ENCODE results near the gene CCDC88C.

Gene CCDC88C

DNA sequence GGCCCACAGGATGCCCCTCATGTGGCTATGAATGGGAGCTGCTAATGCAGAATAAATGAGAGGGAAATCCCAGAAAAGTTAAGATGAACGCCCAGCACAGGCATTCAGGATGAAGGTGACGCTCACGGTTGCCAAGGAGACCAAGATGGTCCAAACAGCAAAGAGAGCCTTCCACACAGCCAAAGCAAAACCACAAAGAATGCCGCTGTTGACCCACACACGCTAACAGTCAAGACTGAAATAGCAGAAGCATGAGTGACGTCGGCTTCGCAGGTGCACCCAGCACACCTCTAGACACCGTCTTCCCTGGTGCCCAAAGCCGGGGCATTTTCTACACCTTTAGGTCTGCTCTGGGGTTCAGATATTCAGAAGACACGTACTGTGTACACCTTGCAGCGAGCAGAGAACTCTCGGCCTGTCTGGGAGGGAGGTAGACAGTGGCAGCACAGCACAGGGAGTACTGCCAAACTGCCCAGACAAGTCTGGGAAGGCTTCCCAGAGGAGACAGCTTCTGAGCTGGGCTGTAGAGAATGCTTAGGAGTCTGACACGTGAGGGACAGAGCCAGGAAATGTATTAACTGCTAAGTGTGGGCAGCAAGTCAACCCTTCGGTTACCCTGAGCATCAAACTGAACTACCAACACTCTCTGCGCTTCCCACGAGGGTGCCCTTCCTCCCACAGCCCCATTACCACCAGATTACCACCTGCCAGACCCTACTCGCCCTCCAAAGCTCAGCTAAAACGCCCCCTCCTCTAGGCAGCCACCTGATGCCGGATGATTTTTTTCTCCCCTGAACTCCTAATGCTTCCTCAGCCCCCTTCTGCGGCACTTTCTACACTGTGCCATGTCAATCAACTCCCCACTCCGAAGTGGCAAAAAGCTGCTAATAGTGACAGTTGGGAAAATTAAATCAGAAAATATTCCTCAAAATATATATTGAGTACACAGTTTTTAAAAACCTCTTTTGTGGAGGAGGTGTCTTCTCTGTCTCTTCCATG lies 50.1 kb downstream of the CCDC88C start:
- DNase-seq (ENCODE audit: low spot score): no peak

DNA sequence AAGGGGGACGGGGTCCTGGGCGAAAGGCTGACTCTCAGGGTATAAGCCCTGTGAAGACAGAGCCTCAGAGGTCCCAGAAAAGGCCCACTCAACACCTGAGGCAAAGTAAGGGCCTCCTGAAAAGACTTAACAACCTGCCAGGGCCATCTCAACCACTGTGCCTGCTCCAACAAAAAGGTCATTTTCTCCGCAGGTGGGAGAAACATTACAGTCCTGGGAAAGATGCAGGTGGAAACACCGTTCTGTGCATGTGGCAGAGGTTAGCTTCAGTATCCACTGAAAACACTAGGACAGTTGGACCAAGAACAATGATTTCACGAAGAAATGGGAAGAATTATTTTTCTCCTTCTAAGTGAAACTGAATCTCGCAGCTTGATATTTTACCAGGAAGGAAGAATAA lies 50.9 kb downstream of the CCDC88C start:
- no peak for DNase-seq (ENCODE audit: low spot score)

DNA sequence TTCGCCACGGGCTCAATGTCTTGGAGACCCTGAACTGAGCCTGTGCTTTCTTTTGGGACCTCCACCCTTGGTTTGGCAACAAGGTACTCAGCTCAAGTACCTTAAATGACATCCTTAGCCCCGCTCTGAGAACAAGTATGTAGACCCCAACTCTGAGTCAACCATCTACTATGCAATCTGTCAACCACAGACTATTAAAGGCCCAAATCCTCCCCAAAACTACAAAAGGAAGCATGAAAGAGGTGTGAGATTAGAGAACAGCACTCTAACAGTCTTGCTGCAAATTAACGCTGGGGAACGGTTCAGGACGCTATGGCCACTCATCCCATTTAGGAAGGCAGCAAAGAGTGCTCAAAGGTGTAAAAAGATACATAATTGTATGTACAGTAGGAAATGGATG lies 52.1 kb downstream of the CCDC88C start:
- no peak for DNase-seq (ENCODE audit: low spot score)

DNA sequence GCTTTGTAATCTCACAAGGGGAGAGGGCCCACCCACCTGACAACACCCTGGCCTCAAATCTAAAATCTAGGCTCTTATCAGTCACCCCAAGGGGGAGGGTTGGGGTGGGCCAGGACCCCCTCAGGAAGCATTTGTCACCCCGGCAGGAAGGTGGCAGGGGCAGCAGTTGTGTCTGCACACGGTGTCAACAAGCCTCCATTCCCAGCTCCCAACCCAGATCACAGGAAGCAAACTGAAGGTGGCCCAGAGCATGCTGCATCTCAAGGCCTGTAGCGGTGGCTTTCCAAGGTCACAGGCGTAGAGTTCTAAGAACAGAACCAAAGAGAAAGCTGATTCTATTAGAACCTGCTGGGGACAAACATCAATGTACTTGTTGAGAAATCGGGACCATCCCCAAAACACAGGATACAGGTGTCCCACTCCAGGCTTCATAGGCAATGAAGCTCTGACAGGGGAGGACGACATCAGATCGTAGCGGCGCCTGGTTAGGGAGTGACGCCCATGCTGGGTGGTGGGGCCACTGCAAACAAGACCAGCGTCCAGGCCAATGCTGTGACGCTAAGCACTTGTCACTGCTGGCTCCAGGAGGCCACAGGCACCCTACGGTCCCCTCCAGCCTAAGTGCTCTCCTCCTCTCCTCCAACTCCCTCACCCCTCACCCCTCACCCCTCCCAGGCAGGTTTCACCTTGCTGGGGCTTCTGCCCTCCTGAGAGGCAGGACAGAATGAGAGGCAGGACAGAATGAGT lies 52.9 kb downstream of the CCDC88C start:
- DNase-seq (ENCODE audit: low spot score): no peak

DNA sequence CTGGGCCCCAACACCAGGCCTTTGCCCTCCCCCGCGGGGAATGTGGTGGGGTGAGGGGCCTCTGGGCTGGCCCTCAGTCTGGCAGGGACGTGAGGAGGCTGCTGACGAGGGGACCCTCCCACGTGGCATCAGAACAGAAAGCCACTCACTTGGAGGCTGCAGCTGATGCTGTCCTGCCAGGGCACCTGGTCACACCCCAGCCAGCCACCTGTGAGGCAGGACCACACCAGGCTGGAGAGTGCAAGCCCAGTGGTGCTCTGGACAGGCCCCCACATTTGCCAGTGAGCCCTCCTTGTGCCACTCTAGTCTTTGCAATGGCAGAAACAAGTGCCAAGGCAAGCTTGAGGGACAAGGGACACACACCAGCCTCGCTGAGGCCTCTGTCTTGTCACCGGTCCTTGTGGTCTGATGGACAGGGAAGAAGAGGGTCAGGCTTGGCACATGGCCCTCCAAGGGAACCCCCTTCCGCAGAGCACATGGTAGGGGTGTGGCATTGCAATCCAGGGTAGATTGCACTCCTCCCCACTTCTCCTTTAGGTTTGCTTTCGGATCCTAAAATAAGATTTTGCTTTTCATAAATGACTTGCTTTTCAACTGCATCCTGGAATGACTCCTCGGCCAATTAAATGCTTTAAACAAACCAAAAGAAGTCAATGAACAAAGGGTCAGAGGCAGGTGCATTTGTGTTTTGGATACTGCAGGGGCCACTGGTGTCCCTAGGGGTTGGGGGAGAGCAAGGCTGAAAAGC lies 53.7 kb downstream of the CCDC88C start:
- DNase-seq (ENCODE audit: low spot score): no peak

DNA sequence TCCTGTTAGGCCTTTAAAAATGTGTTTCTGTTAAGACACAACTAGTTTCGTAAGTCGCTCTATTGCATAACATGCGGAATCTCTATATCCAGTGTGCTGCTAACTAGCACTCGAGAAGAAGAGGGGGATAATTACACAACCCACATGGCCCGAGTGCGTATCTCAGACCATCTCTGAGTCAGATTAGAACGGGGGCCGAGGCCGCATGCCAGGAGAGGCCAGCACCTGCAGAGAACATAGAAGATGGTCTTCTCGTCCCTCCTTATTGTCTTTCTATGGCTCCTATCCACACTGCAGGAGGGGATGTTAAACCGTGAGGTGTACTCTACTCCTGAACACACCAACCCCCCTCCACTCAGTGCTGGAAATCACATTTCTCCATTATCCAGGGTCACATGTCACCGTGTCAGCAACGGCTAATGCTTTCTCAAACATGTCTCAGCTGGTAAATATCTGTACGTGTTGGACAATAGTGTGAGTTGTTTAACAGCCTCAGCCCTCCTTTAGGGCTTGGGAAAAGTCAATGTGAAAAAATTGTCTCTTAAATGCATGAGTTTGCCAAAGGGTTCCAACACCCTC lies 56.3 kb downstream of the CCDC88C start:
- DNase-seq (ENCODE audit: low spot score): no peak

DNA sequence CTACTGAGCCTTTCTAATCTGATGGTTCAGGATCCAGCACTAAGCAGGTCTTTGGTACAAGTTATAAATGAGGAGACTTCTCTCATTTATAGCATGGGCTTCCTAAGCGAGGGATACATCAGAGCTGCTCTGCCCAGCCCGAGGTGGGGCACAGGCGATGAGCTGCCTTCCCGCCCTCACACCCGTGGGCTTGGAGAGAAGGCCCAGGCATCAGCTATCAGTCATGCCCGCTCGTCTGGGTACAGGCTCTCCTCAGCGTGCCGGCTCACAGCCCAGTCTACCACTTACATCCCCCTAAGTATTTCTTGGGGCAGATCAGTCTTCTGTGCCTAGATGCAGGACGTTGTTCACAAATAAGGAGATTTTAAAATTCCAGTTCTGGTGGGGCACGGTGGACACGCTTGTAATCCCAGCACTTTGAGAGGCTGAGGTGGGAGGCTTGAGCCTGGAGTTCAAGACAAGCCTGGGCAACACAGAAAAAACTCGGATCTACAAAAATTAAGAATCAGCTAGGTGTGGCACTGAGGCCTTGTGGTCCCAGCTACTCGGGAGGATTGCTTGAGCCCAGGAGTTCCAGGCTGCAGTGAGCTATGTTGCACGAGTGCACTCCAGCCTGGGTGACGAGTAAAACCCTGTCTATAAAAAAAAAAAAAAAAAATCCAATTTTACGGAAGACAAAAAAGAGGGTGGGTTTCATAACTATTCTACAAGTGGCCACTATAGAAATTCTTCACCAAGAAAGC lies 57.0 kb downstream of the CCDC88C start:
- no peak for DNase-seq (ENCODE audit: low spot score)

DNA sequence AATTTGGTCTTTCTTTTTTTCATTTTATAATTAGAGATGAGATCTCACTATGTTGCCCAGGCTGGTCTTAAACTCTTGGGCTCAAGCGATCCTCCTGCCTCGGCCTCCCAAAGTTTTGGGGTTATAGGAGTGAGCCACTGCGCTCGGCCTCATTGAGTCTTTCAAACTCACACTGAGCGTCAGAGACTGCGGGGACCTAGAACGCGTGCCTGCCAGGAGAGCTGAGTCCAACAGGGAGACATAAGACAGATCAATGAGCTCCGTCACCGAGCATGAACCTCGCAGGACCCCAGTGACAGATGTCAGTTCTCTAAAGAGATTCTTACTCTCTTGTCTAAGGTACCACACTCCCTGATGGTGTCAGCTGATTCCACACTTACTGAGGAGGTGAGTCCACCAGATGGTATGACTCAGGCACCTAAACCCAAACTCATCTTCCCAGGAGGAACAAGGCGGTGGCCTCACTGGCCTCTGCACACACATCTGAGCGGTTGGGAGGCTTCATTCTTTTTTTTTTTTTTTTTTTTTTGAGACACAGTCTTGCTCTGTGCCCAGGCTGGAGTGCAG lies 58.9 kb downstream of the CCDC88C start:
- DNase-seq (ENCODE audit: low spot score): no peak

DNA sequence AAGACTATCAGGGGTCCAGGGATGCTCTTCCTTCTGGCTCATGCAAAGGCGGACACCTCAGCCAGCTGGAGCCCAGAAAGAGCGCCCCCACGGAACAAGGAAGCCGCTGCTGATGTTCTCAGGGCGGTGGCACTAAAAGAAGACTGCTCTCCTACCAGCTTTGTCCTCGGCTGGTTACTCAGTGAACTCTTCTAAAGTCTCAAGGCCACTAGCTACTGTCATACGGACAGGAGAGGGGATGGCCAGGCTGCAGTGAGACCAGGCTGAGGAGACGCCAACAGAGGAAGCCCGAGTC lies 59.6 kb downstream of the CCDC88C start:
- no peak for DNase-seq (ENCODE audit: low spot score)

DNA sequence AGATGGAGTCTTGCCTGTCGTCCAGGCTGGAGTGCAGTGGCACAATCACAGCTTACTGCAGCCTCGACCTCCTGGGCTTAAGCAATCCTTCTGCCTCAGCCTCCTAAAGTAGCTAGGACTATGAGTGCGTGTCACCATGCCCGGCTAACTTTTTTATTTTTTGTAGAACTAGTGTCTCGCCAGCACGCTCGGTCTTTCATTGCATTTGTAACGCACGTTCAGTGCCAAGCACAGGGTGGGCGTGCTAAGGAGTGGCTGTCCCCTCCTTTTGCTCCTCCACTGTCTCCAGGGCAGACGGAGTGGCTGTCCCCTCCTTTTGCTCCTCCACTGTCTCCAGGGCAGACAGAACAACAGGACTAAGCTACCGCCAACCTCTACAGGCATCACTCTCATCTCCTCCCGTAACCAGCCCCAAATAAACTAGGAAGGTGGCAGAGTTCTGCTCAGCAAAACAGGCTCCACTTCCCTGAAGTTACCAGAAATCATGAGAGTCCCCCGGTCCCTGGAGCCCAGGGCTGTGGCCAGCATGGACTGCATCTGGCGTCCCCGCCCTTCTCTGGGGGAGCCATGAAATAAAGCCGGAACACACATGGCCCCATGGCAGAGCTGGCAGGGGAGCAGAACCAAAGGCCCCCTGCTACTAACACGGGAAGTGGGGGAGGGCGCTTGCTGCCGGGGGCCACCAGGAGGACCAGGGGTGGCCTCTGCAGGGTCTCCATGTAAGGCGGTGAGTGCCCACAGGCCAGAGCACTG lies 60.2 kb downstream of the CCDC88C start:
- no peak for DNase-seq (ENCODE audit: low spot score)

DNA sequence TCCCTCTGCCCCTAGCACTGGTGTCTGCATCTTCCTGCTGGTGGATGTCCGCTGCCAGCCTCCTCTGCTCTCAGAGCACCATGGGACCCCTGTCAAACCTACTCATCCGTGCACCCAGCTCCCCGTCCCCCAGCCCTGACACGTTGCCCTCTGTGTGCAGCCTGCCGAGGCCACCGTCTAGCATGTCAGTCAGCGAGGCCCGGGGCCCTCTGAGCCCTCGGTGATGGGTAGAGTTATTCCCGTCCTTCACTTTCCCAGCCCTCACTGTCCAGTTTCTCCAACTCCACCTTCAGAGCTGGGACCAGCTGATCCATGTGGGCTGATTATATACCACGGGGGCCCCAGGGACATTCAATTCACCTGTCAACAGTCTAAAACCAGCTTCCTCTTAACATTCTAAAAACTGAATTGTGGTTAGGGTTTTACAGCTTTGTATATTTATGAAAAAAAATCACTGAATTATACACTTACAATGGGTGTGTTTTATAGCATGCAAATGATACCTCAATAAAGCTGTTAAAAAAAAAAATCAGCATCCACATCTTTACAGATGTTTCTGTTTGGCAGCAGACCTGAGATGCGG lies 61.3 kb downstream of the CCDC88C start:
- DNase-seq (ENCODE audit: low spot score): no peak

DNA sequence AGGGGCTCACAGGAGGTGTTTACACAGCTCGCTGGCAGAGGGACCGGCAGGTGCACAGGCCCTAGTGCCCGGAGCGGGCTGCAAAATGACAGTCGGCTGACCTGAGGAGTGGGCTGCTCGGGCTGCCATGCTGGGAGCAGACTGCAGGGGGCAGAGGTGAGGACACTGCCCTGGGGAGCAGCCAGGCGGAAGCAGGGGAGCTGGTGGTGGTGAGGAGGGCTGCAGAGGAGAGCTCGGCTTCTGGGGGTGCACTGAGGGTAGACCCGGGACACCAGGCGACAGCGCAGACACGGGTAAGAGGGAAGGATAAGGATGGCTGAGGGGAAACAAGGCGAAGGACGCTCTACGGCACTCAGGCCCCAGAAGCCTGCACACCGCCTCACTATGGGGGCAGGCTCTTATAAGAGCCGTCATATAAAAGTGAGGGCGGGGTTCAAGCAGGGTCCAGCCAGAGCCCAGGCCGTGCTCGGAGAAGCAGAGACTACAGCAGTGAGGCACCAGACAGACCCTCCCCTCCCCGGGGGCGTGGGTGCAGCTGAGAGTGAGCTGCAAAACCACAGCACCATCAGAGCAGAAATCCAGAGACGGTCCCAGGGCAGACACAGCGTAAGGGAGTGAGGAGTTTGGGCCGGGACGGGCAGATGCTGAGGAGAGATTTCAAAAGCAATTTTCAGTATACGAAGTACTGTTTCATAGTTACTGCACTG lies 62.5 kb downstream of the CCDC88C start:
- no peak for DNase-seq (ENCODE audit: low spot score)

DNA sequence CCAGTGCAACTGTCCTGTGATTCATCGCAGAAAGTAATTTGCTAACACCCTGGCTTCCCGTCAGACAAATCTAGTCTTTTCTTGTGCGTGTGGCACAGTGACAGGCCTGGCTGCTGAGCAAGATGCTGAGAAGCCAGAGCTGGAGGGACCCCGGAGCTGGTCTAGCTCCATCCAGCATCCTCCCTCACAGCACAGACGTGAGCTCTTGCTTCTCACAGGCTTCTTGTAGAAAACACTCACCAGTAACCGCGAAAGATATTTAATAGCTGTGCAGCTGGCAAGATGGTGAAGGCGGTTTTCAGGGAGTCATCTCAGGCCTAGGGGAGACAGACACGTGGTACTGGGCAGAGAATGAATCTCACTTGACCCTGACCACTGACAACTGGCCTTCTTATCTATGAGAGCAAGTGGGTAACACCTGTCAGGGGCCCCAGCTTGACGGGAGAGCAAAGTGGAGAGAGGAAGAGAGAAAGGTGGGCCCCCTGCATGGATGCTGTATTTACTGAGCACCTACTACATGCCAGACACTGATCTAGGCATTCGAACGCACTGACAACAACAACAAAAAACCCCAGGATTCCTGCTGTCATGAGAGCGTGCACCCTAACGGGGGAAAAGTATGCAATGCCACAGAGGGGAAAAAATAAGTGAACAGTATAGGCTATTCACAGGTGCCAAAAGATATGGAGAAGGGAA lies 63.3 kb downstream of the CCDC88C start:
- DNase-seq (ENCODE audit: low spot score): peak; percentile 60

DNA sequence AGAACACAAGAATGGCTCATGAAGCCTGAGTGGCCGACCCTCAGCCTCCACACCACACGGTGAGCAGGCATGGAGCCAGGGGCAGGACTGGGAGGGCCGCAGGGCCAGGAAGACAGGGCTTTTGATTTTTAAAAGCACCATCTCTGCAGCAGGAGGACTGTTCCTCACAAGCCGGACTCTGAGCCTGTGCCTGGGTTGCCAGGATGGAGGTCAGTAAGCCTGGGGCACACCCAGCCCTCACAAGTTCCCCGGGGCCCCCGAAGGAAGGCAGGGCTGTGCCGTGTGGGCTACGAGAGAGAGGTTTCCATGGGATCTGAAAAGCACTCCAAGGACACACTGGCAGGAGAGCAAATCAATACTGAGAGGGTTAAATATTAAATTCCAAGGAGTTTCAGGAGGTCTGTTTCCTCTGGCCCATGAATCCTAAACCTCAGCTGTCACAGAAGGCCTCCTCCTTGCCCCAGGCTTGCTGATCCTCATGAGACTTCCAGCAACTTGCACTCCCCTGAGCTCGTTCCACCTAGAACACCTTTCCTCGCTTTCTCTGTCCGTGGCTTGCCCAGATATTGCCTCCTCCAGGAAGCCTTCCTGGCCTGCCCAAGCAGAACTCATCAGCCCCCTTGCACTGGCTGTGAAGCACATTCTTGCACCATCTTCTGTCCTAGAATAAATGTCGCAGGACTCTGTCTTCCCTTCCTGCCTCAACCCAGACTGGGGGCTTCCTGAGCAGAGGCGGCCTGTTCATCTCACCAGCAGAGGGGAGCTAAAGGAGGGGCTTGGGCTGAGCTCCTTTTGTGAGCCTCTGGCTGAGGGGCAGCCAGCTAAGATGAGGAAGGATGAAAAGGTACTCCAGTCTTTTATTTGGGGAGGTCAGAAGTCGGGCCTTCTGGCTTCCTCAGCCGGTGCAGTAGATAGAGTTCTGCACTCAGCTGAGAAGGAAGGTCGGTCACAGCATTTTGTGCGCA lies 64.6 kb downstream of the CCDC88C start:
- no peak for DNase-seq (ENCODE audit: low spot score)

DNA sequence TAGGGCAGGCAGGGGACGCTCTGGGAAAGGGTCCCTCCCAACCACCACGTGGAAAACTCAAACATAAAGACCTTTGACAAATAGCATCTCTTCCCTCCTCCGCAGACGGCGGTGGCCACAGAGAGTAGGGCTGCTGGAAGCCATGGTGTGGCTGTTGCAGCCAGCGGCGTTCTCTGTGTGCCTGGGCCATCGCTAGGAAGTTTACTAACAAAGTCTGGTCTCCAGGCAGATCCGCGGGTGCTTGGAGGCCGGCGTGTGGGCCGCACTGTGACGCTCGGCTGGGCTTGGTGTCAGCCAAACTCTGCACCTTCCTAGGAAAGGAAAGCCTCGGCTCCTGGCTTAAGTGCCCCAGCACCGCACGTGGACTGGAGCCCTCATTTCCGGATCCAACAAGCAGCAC lies 65.6 kb downstream of the CCDC88C start:
- DNase-seq (ENCODE audit: low spot score): no peak

DNA sequence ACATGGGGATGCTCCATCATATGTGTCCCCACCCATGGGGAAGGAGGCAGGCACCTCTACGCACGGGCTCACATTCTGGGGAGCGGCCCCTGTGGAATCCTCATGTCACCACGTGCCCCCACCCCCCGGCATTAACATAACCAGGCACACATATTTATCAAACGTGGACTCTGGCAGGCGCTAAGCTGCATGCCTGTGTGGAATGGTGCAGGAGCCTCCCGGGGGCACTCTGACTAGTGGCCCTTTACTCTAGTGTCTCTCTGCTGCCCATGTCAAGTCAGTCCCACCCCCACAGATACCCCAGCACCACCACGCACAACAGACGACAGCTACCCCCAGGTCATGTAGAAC lies 66.1 kb downstream of the CCDC88C start:
- no peak for DNase-seq (ENCODE audit: low spot score)

DNA sequence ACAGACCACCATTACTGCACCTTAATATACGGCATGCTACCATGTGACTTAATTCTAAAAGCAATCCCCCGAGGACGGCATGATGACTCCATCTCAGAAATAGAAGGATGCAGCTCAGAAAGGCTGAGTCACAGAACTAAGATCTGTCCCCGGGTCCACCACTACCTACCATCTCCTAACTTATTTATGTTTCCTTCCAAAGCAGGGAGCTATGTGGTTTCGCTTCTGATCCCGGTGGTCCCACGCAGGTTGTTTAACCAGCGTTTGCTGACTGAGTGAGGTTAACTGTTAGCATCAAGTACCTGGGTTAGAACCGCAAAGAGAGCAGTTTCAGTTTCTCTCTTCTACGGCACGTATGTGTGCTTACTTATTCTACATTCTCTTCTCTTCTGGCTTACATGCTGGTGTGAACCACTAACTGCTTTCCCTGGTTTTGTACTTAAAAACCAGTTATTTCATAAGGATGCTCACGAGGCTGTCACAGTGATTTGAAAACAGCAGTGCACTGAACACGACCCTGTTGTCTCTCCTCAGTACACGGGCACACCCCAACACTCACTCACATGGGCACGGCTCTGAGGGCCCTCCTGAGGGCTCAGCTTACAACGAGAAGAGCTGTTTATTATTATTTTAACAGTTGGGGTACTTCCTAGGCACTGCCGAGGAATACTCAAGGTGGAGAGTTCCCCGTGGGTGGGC lies 66.7 kb downstream of the CCDC88C start:
- DNase-seq (ENCODE audit: low spot score): no peak
